Sigmoid colon (tissue), 7 donors: Measurements from ENCODE around the gene ARHGEF28. TPM values are rescaled to one million over a fixed set of nuclear protein-coding genes. Genes with fewer than 3 reads are reported as not detected.

ENCODE experiments used
- DNase-seq: peaks from one replicate; pipeline ENCODE4 v3.0.0-alpha.2; 2019
- H3K27ac ChIP-seq, 4 donors: fragments of 200-600 bp; sonication (generic); one replicate each; pipeline ENCODE4 v1.5.1; 2016 to 2019; ENCODE audit warnings: mild to moderate bottlenecking in 1 of 4
- H3K27me3 ChIP-seq, 3 donors: fragments of 200-600 bp; sonication (generic); one replicate each; pipeline ENCODE4 v1.5.1; 2019; ENCODE audit warnings: mild to moderate bottlenecking in 1 of 3
- H3K36me3 ChIP-seq, 4 donors: fragments of 200-600 bp; sonication (generic); one replicate each; pipeline ENCODE4 v1.5.1; 2016 to 2019
- H3K4me1 ChIP-seq, 4 donors: fragments of 200-600 bp; sonication (generic); one replicate each; pipeline ENCODE4 v1.5.1; 2017 to 2019
- H3K4me3 ChIP-seq, 4 donors: fragments of 200-600 bp; sonication (generic); one replicate each; pipeline ENCODE4 v1.5.1; 2017 to 2019; ENCODE audit warnings: mild to moderate bottlenecking in 2 of 4, moderate library complexity in 1 of 4
- H3K9me3 ChIP-seq, 4 donors: fragments of 200-600 bp in 3 of 4; sonication (generic) in 3 of 4; one replicate each; pipeline versions ENCODE4 v1.5.1 to v1.6.1; 2013 to 2019
- CTCF ChIP-seq, 4 experiments: fragments of 450-650 bp in 3 of 4; fragments of 200-600 bp in 1 of 4; IDR thresholded peaks; one replicate each; pipeline ENCODE4 v1.5.1; 2016 to 2019; ENCODE audit warnings: antibody characterized with exemption in 4 of 4, mild to moderate bottlenecking in 3 of 4, moderate library complexity in 2 of 4
- EP300 ChIP-seq, 4 donors: sonication (generic); formaldehyde crosslinking; IDR thresholded peaks; one replicate each; pipeline ENCODE4 v1.6.1; 2017; ENCODE audit warnings: antibody characterized with exemption in 4 of 4
- POLR2A ChIP-seq, 2 donors: fragments of 450-650 bp; IDR thresholded peaks; one replicate each; pipeline ENCODE4 v1.6.1; 2016; ENCODE audit warnings: antibody characterized with exemption in 2 of 2, mild to moderate bottlenecking in 2 of 2, moderate library complexity in 2 of 2
- POLR2AphosphoS5 ChIP-seq, 4 donors: sonication (generic); formaldehyde crosslinking; IDR thresholded peaks; one replicate each; pipeline ENCODE4 v1.6.1; 2017; ENCODE audit warnings: antibody characterized with exemption in 4 of 4
- WGBS, 2 donors: extraction: QIAGEN DNeasy Blood & Tissue Kit; methylation state at CpG; one replicate each; pipeline ENCODE4 v1.1.7; 2013; 5-methylcytosine and 5-hydroxymethylcytosine counted together
- intact Hi-C: fragments of 100-400 bp; cut with DNase I; formaldehyde crosslinking; loops from one replicate; pipeline ENCODE4 v1.15.1; 2023
- polyA plus RNA-seq, 3 donors: library from polyadenylated mRNA; stranded (reverse); fragments of 200-250 nt; gene quantifications; one replicate each; pipeline ENCODE4 v1.2.3, GENCODE V29; 2013
- total RNA-seq, 4 donors: library from RNA; depleted of rRNA; stranded (reverse); fragments of >200 nt; gene quantifications; one replicate each; pipeline ENCODE4 v1.1.0, GENCODE V29; 2016
- donor health status: healthy with polysubstance abuse.
- donor health status: Bipolar disorder and iron deficiency.
- donor health status: healthy.

ARHGEF28 gene
- total and polyA plus RNA-seq, 7 donors = 3.0 to 6.9 (median 3.7) TPM

- Histone ChIP-seq H3K36me3 (no peaks in the 10 kb centered on the region), H3K4me3 (no peak overlapping the region), H3K4me1 (no peaks in the 10 kb centered on the region), H3K27me3 (no peaks in the 10 kb centered on the region), H3K9me3 (no peaks in the 10 kb centered on the region), H3K27ac (no peak overlapping the region)
- no peak for DNase-seq
- intact Hi-C loops = no loop called here
- WGBS, 2 donors = 89 to 91% methylated on average over 2 of the region's 2 CpGs
- no peak for TF ChIP-seq EP300 (IDR thresholded peaks at IDR 0.05)
- TF ChIP-seq CTCF (IDR thresholded peaks at IDR 0.05) = no peak
- TF ChIP-seq POLR2AphosphoS5 (IDR thresholded peaks at IDR 0.05) = no peak
- TF ChIP-seq POLR2A (IDR thresholded peaks at IDR 0.05) = no peak
These were observed 267.8 kb downstream of the ARHGEF28 start for GRCh38 chr5:73893813-73894212.

DNA sequence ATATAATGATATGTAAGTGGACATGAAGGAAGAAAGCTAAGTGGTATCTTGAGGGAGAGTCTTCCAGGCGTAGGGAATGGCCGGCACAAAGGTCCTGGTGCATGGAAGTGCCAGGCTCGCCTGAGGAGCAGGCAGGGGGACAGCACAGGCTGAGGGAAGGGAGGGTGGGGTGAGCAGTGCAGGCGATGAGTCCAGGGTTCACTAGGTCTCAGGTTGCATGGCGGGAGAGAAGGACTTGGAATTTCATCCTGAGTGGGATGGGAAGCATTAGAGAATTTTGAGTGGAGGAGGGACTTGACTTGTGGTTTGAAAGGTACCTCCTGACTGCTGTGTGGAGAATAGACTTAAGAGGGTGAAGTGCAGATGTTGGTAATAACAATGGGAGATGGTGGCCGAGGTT is 268.9 kb downstream of the ARHGEF28 start:
- Histone ChIP-seq H3K9me3 (no peaks in the 10 kb centered on the region), H3K27me3 (no peaks in the 10 kb centered on the region), H3K36me3 (no peaks in the 10 kb centered on the region), H3K4me1 (no peaks in the 10 kb centered on the region), H3K4me3 (no peak overlapping the region), H3K27ac (no peak overlapping the region)
- 89 to 92% methylated on average over 6 of the region's 6 CpGs for WGBS, 2 donors
- intact Hi-C loops = no loop called here
- TF ChIP-seq POLR2AphosphoS5 (IDR thresholded peaks at IDR 0.05) = no peak
- TF ChIP-seq POLR2A (IDR thresholded peaks at IDR 0.05) = no peak
- TF ChIP-seq CTCF (IDR thresholded peaks at IDR 0.05) = no peak
- no peak for TF ChIP-seq EP300 (IDR thresholded peaks at IDR 0.05)
- DNase-seq = no peak

- Histone ChIP-seq H3K4me3 (no peak overlapping the region), H3K4me1 (no peaks in the 10 kb centered on the region), H3K36me3 (no peaks in the 10 kb centered on the region), H3K9me3 (no peaks in the 10 kb centered on the region), H3K27me3 (no peaks in the 10 kb centered on the region), H3K27ac (no peak overlapping the region)
- DNase-seq = no peak
- intact Hi-C loops = no loop called here
- TF ChIP-seq CTCF (IDR thresholded peaks at IDR 0.05) (no peak), POLR2AphosphoS5 (IDR thresholded peaks at IDR 0.05) (no peak), POLR2A (IDR thresholded peaks at IDR 0.05) (no peak), EP300 (IDR thresholded peaks at IDR 0.05) (no peak)
- WGBS, 2 donors = 71 to 88% methylated on average over 4 of the region's 4 CpGs
These were observed 269.5 kb downstream of the ARHGEF28 start for GRCh38 chr5:73895471-73895870.

GRCh38 chr5:73896097-73896496 is 270.1 kb downstream of the ARHGEF28 start:
- intact Hi-C loops = no loop called here
- Histone ChIP-seq H3K4me1 (no peaks in the 10 kb centered on the region), H3K36me3 (no peaks in the 10 kb centered on the region), H3K27me3 (no peaks in the 10 kb centered on the region), H3K9me3 (no peaks in the 10 kb centered on the region), H3K4me3 (no peak overlapping the region), H3K27ac (no peak overlapping the region)
- no peak for DNase-seq
- 65 to 76% methylated on average over 3 of the region's 3 CpGs for WGBS, 2 donors
- TF ChIP-seq CTCF (IDR thresholded peaks at IDR 0.05) (no peak), EP300 (IDR thresholded peaks at IDR 0.05) (no peak), POLR2AphosphoS5 (IDR thresholded peaks at IDR 0.05) (no peak), POLR2A (IDR thresholded peaks at IDR 0.05) (no peak)

DNA sequence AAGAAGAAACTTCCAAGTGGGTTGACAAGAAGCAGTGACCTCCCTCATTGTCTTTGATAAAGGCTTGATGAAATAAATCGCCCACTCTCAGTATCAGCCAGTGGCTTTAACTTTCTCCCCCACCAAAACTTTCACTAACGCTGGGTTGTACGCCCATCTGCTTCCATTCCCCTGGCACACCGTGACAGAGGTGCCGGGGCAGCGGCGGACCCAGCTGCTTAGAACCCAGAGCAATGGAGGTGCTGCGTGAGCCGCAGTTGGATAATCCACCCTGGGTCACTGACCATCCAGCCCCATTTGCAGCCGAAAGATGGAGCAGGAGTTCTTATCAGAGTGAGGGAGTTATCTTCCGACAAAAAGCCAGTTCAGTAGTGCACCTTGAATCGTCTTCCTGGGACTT is 270.7 kb downstream of the ARHGEF28 start:
- Histone ChIP-seq H3K27me3 (no peaks in the 10 kb centered on the region), H3K36me3 (no peaks in the 10 kb centered on the region), H3K9me3 (no peaks in the 10 kb centered on the region), H3K4me1 (no peaks in the 10 kb centered on the region), H3K4me3 (no peak overlapping the region), H3K27ac (no peak overlapping the region)
- TF ChIP-seq POLR2A (IDR thresholded peaks at IDR 0.05) = no peak
- TF ChIP-seq EP300 (IDR thresholded peaks at IDR 0.05) = no peak
- no peak for TF ChIP-seq POLR2AphosphoS5 (IDR thresholded peaks at IDR 0.05)
- TF ChIP-seq CTCF (IDR thresholded peaks at IDR 0.05) = no peak
- 94 to 95% methylated on average over 12 of the region's 12 CpGs for WGBS, 2 donors
- intact Hi-C loops = no loop called here
- no peak for DNase-seq
